Measurements from ENCODE around the gene PHKA2.

PHKA2 gene

DNA sequence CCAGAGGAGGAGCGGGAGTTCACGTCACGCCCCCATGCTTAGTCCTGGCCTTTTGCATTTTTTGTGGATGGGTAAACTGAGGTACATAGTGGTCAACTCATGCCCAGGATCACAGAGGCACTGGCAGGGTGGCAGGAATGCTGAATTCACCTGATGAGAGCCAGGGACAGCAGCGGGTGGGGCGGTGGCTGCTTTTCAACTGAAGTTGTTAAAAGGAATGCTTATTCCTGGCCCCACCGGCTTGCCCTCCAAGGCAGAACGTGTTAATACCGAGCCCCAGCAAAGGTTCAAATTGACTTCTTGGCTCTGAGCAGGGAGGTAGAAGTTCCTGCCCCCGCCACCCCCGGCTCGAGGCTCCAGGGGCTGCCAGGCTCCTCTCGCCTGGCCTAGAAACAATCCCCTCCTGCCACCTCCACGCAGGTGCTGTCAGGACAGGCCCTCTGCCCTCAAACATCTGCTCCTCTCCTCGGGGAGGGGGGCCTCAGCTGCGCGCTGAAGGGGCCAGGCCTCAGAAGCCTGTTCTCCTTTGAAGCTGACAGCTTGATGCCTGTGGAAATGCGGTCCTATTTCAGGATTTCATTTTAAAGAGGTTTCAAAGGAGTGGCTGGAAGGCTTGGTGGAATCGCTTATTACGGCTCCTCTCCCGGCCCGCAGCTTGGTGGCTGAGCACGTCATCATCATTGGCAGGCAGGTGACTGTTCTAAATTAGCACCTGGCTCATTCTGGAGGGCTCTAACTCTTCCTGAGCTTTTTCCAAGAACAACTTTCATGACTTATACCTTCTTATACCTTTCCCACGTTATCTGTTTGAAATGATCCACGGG lies 93.0 kb downstream of the PHKA2 start:
- TF ChIP-seq, protein P1, sequence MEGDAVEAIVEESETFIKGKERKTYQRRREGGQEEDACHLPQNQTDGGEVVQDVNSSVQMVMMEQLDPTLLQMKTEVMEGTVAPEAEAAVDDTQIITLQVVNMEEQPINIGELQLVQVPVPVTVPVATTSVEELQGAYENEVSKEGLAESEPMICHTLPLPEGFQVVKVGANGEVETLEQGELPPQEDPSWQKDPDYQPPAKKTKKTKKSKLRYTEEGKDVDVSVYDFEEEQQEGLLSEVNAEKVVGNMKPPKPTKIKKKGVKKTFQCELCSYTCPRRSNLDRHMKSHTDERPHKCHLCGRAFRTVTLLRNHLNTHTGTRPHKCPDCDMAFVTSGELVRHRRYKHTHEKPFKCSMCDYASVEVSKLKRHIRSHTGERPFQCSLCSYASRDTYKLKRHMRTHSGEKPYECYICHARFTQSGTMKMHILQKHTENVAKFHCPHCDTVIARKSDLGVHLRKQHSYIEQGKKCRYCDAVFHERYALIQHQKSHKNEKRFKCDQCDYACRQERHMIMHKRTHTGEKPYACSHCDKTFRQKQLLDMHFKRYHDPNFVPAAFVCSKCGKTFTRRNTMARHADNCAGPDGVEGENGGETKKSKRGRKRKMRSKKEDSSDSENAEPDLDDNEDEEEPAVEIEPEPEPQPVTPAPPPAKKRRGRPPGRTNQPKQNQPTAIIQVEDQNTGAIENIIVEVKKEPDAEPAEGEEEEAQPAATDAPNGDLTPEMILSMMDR (IDR thresholded peaks at IDR 0.05) = no peak

DNA sequence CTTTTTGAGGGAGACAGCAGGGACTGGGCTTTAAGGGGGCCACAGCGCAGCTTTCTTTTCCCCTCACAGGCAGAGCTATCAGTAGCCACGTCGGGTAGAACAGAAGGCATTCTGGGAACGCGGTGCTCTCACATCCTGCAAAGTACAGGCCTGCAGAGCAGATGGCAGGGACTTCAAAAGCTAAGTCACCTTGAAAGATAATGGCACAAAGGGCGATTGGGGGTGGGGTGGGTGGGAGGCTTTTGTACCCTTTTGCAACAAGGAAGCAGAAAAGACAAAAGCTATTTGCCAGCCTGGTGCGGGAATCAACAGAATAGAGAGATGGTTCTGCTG lies 93.9 kb downstream of the PHKA2 start:
- TF ChIP-seq, protein P1 (IDR thresholded peaks at IDR 0.05) = no peak

DNA sequence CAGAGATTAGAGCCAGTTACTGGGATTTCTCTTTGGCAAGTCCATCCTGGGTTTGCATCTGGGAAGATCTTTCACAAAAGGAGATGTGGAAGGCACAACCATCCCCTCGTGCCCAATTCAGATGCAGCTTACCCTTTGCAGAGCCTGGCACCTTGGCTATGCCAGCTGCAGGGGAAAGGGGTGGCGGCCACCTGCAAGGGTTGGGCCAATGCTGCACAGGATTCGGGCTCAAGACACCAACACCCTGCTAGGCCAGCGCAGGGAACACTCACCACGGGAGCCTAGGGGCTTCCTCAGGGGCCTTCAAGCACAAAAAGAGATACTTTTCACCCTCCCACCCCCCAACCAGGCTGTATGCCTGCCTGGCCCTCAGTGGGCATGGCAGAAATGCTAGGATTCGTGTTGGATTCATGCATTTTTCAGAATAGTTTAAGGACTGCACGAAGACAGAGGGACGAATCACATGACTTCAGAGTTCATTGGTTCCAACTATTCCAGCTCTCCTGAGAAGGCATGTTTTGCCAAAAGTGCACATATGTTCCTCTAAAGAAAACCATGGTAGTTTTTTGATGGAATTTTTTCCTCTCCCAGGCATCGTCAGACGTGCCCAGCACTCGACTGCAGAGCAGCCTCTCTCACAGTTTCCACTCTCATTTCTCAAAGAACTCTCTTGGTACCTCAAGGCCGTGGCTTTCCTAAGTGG lies 94.4 kb downstream of the PHKA2 start:
- TF ChIP-seq, protein P1 (IDR thresholded peaks at IDR 0.05) = no peak

DNA sequence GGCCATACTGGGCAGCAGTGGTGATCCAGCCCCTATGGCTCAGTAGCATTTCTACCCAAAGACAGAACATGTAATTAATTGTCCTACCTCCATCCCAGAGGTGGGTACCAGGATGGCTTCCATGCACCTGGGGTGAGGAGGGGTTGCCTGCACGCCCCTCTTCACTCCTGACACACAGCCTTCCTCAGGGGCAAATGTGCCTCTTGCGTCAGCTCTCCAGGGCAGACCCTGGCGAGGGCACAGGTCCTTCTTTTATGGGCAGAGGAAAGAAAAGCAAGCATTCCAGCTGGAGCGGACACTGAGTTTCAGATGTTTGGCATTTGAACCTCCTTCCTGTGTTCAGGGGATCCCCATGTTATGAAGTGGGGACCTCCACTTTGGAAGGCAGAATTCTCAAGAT lies 95.6 kb downstream of the PHKA2 start:
- TF ChIP-seq, protein P1 (IDR thresholded peaks at IDR 0.05) = no peak

DNA sequence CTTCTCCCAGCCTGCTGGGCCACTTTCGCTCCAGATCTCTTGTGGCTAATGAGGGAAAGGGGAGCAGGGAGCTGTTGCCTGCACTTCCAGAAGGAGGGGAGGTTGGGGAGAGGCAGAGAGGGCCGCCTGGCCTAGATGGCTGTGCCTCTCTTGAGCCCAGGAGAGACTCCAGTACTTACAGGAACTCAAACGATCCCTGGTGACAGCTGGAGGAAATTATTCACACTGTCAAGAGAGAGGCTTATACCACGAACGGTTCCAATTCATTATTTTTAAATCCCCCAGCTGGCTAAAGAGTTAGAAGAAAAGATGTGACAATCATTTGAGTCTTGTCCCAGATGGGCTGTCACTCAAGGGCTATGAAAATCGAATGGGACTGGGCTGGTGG lies 96.1 kb downstream of the PHKA2 start:
- TF ChIP-seq, protein P1 (IDR thresholded peaks at IDR 0.05) = no peak

DNA sequence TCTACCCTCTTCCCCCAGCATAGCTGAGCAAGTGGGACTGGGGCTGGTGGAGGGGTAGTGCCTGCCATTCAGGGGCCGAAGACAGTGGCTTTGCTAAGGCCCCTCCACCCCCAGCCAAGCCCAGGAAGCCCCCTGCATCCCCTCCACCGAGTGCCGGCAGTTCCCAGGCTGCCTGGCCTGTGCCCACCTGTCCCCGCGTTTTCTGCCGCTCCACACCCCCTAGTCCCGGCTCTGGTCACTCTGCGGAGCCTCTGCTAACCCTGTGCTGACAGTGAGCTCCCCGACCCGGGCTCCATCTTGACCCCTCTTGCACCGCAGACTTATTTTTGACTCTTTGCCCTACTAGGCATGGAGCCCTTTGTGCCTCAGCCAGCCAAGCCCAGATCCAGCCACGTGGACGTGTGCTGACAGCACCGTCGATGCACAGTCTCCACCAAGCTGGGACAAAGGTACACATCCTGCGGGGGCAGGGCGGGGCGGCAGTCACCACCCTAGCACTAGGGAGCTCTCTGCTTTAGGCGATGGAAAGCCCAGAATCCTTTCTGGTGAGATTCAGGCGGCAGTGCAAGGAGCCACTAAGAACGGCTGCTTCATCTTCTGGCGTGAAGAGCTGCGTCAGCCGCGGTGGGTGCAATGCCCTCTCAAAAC lies 96.6 kb downstream of the PHKA2 start:
- TF ChIP-seq, protein P1 (IDR thresholded peaks at IDR 0.05) = no peak

DNA sequence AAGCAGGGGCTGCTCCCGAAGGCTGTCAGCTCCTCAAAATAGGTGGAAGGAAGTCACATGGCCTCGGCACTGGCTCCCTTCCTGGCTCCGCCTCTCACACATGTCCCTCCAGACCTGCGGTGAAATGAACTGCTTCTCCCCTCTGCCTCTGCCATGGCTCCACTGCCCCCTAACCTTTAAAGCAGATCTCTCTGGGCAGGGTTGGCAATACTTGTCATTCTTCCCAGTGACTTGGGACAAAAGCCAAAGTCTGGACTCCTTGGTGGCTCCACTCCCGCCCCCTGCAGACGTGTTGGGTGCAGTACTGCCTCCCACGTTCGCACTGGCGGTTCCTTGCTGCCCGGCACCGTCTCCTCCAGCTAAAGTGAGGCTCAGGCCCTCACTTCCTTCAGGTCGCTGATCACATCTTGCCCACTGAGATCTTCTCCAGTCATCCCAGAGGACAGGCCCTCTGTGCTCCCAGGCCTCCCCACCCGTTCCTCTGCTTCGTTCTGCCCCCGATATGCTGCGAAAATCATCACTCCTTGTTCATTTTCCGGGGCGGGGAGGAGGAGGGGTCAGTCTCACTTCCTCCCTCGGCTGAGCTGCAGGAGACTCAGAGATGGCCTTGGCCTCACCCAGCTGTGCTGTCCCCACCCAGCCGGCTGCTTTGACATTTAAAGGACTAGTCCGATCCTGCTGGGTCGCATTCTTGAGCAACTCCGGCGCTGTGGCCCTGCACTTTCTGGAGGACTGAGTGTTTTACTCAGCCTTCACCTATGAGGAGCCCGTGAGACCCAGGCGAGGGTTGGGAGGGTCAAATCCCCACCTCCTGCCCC lies 97.4 kb downstream of the PHKA2 start:
- TF ChIP-seq, protein P1 (IDR thresholded peaks at IDR 0.05) = peak; percentile 58

All from LNCAP (cell line).